HG03460 (cell line): Measurements from ENCODE around the gene ZBTB11.
A peak's percentile ranks its signal among the peaks of the same experiment; 100 is the strongest.
"Not testable (repeated sequence)": the region's sequence is repeated elsewhere in the genome, so short reads cannot be mapped to it uniquely, and the experiment has no call there.

Source experiments
- ATAC-seq: cut with Tn5 transposase; IDR thresholded peaks from one replicate; pipeline ENCODE4 v1.9.1; 2021; ENCODE audit not compliant: unreplicated experiment

ZBTB11 gene

DNA sequence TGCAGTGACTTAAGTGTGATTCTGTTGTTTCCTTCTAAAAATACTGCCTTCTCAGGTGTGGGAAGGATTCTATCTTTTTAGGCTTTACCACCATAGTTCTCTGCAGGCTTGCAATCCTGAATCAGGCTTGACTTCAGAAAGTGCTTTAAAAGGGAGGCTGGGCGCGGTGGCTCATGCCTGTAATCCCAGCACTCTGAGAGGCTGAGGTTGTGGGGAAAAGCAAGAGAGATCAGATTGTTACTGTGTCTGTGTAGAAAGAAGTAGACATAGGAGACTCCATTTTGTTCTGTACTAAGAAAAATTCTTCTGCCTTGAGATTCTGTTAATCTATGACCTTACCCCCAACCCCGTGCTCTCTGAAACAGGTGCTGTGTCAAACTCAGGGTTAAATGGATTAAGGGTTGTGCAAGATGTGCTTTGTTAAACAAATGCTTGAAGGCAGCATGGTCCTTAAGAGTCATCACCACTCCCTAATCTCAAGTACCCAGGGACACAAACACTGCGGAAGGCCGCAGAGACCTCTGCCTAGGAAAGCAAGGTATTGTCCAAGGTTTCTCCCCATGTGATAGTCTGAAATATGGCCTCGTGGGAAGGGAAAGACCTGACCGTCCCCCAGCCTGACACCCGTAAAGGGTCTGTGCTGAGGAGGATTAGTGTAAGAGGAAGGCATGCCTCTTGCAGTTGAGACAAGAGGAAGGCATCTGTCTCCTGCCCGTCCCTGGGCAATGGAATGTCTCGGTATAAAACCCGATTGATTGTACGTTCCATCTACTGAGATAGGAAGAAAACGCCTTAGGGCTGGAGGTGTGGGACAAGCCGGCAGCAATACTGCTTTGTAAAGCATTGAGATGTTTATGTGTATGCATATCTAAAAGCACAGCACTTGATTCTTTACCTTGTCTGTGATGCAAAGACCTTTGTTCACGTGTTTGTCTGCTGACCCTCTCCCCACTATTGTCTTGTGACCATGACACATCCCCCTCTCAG is 15.0 kb upstream of the ZBTB11 start:
- ATAC-seq = not testable (repeated sequence)

GRCh38 chr3:101690972-101691371 is 14.0 kb upstream of the ZBTB11 start:
- peak; percentile 34 for ATAC-seq

DNA sequence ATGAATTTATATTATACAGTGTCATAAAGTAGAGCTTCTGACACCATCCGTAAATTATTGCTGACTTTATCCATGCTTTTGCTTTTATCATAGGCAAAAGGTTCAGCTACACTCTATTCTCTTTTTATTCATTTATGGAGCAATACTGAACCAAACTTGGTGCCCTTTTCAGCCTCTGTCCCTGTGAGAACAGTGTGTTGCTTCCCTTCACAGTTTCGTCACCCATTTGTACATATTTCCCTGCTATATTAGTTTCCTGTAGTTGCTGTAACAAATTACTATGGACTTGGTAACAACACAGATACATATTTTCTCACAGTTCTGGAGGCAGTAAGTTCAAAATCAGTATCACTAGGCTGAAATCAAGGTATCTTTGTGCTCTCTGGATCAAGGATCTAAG is 12.4 kb upstream of the ZBTB11 start:
- no peak for ATAC-seq

- ATAC-seq = no peak
Measured at GRCh38 chr3:101687142-101687931, 10.4 kb upstream of the ZBTB11 start.

- peak; percentile 15 for ATAC-seq
Measured at GRCh38 chr3:101685870-101686307, 9.0 kb upstream of the ZBTB11 start.

GRCh38 chr3:101685050-101685400 is 8.1 kb upstream of the ZBTB11 start:
- no peak for ATAC-seq

DNA sequence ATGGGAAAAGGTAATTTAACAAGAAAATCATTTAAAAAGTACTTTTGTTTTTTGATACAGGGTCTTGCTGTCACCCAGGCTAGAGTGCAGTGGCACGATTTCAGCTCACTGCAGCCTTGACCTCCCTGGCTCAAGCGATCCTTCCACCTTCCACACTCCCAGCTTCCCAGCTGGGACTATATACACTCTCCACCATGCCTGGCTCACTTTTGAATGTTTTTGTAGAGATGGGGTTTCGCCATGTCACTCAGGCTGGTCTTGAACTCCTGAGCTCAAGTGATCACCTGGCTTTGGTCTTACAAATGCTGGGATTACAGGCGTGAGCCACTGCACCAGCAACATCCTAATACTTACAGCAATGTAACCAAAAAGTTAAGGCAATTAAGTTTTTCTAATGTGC is 3.5 kb upstream of the ZBTB11 start:
- ATAC-seq = no peak

- ATAC-seq = not testable (repeated sequence)
Measured at GRCh38 chr3:101678837-101679236, 1.9 kb upstream of the ZBTB11 start.

DNA sequence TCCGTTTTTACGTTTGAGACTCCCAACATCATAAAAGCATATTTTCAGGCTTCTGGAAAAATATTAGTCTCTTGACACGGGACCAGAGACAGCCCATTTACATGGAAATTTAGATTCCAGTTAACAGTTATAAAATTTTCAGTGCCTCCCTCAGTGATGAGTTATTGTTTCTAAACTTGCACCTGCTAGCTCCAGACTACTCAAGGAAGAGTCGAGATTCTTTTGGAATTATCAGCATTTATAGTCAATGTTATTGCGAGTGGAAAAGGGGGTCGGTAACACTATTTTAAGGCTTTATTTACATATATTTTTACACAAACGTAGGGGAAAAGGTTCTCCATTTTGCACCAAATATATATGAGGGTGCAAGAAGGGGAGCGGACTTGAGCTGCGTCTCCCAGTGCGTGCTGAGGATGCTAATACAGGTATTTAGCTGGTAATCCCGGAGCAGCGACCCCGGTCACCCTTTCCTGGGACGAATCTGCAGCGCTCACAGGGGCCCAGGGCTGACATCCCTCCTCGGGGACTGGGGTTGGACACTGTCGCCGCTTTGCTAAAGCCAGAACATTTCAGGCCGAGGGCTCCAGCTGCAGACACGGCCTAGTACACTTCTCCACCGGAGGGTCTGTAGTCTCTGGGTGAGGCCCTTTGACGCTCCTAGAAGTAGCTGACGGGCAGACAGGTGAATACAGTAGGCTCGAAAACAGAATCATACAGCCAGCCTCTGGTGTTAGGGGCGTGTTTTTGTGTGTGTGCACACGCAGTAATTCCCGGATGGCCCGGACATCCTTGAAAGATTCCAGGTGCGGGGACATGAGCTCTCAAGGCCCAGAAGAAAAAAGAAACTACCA is 729 bp upstream of the ZBTB11 start:
- ATAC-seq = no peak

GRCh38 chr3:101676216-101676764 is 642 bp downstream of the ZBTB11 start:
- ATAC-seq = peak; percentile 84

- no peak for ATAC-seq
Measured at GRCh38 chr3:101675709-101676215, 1.2 kb downstream of the ZBTB11 start.

DNA sequence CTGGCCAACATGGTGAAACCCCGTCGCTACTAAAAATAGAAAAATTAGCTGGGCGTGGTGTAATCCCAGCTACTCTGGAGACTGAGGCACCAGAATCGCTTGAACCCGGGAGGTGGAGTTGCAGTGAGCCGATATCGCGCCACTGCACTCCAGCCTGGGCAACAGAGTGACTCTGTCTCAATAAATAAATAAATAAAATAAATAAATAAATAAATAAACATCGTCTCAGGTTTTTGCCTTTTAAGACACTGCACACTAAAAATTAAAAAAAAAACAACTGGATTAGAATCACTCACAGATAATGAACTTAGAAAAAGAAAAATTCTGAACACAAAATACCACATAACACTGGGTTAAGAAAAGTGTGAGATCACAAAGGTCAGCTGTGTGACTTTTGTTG is 2.4 kb downstream of the ZBTB11 start:
- ATAC-seq = no peak

DNA sequence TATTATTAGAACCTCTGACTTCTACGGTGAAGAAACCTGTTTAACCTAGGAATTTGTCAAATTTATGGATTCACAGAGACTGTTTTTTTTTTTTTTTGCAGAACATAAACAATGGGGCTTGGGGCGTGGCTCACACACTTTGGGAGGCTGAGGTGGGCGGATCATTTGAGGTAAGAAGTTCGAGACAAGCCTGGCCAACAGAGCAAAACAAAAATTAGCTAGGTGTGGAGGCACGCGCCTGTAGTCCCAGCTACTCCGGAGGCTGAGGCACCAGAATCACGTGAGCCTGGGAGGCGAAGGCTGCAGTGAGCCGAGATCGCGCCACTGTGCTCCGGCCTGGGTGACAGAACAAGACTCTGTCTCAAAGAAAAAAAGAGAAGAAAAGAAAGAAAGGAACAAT is 3.0 kb downstream of the ZBTB11 start:
- ATAC-seq = no peak

DNA sequence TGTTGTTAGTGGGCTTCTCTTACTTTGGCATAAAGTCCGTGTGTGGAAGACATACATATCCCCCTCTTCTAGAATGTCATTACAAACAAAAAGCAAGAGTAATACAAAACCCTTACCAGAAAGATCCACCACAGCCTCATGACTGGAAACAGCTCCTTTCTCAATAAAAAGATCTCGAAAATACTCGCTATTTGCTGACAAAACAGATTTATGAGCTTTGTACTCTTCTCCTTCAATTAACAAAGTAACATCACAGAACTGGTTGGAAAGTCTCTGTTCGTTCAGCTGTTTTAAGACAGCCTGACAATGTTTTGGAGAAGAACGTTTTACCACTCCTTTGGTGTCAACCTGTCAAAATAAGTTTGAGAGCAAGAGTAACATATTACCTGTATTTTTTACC is 5.9 kb downstream of the ZBTB11 start:
- no peak for ATAC-seq

- ATAC-seq = no peak
Measured at GRCh38 chr3:101667844-101668243, 9.1 kb downstream of the ZBTB11 start.

GRCh38 chr3:101667331-101667730 is 9.6 kb downstream of the ZBTB11 start:
- no peak for ATAC-seq

DNA sequence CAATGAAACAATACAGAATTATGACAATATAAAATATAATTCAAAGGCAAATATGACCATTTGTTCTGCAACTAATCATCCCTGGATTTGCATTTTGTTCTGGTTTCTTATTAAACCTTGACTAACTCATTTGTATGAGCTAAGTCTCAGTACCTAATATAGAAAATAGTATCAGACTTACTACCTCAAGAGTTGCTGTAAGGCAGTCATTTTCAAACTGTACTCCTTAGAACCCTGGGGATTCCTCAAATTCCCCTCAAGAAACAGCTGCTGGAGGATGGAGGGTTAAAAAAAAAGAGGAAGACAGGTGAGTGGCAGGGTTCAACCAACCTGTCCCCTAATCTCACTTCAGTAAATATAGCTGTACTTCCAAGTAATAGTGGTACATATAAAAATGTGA is 11.1 kb downstream of the ZBTB11 start:
- ATAC-seq = no peak

DNA sequence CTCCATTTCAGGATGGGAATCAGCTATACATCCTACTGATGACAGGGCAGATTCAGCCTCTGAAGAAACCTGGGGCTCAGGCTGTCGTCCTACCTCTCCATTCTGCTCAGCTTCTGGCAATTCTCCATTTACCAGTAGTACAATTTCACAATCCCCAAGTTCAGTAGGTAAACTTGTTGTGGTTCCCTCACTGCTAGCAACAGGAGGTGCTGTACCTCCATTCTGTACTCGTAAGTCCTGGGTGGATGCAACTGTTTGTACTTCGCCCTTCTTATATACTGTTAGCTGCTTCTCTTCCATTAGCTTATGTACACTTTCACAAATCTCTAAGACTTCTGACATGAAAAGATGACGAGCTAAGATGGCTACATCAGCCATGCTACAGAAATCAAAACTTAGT is 11.6 kb downstream of the ZBTB11 start:
- no peak for ATAC-seq

- ATAC-seq = no peak
Measured at GRCh38 chr3:101660714-101661113, 16.2 kb downstream of the ZBTB11 start.

GRCh38 chr3:101656651-101657050 is 20.3 kb downstream of the ZBTB11 start:
- no peak for ATAC-seq

- no peak for ATAC-seq
Measured at GRCh38 chr3:101646726-101647125, 30.2 kb downstream of the ZBTB11 start.
